Measurements from ENCODE around the gene AFF1. TPM values are rescaled to one million over a fixed set of nuclear protein-coding genes. Genes with fewer than 3 reads are reported as not detected.

Gene AFF1, protein sequence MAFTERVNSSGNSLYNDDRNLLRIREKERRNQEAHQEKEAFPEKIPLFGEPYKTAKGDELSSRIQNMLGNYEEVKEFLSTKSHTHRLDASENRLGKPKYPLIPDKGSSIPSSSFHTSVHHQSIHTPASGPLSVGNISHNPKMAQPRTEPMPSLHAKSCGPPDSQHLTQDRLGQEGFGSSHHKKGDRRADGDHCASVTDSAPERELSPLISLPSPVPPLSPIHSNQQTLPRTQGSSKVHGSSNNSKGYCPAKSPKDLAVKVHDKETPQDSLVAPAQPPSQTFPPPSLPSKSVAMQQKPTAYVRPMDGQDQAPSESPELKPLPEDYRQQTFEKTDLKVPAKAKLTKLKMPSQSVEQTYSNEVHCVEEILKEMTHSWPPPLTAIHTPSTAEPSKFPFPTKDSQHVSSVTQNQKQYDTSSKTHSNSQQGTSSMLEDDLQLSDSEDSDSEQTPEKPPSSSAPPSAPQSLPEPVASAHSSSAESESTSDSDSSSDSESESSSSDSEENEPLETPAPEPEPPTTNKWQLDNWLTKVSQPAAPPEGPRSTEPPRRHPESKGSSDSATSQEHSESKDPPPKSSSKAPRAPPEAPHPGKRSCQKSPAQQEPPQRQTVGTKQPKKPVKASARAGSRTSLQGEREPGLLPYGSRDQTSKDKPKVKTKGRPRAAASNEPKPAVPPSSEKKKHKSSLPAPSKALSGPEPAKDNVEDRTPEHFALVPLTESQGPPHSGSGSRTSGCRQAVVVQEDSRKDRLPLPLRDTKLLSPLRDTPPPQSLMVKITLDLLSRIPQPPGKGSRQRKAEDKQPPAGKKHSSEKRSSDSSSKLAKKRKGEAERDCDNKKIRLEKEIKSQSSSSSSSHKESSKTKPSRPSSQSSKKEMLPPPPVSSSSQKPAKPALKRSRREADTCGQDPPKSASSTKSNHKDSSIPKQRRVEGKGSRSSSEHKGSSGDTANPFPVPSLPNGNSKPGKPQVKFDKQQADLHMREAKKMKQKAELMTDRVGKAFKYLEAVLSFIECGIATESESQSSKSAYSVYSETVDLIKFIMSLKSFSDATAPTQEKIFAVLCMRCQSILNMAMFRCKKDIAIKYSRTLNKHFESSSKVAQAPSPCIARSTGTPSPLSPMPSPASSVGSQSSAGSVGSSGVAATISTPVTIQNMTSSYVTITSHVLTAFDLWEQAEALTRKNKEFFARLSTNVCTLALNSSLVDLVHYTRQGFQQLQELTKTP
- total RNA-seq, result 8.1 TPM

DNA sequence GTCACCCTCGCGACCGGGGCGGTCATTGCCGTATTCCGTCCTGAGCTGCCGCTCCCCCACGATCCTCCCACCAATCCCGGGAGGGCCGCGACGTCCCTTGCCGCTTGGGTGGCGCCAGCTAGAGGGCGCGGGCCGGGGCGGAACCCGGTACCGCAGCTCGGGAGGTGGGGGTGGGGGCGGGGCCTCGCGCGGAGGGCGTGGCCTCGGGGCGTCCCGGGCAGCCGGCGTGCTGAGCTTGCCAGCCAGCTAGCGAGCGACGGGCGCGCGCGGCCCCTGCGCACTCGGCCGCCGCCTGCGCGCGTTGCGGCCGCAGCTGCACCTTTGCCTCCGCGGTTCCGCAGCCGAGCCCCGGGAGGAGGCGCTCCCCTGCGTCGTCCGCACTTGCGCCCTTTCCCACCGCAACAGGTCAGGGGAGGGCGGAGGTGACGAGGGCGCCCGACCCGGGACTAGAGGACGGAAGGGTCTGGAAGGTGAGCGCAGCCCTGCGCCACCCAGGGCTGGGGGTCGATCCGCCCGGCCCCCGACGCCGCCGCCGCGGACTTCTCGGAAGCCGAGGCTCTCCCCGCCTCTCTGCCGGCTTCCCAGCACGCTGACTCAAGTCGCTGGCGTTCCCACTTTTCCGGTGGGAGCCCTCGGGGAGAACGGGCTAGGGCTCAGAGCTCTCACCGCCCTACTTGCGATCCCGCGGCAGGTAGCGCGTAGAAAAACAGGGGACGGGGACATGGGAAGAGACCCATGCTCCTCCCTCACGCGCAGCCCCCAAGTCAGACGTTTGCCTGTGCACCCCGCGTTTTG is at the start of gene AFF1:
Gene AFF1 (plus strand): TSS at position 241 of the 795 bp plus-strand sequence. CDS start 13,523 bp downstream, outside the sequence.

GRCh38 chr4:86891762-86892635 is 42.8 kb upstream of the AFF1 start, which contains the start of gene C4orf36:
TSS of gene C4orf36 (minus strand) at chr4:86892422. CDS start at chr4:86891520, 902 bp downstream.

Other genes starting within 250 kb of the AFF1 start
- gene SLC10A6, start 85.6 kb upstream of the AFF1 start, total RNA-seq, result not detected
- gene C4orf36, start 42.6 kb upstream of the AFF1 start, total RNA-seq, result 1.6 TPM